ENCODE results near the gene PIMREG.
"Not testable (repeated sequence)": the region's sequence is repeated elsewhere in the genome, so short reads cannot be mapped to it uniquely, and the experiment has no call there.

PIMREG gene

GRCh38 chr17:6478486-6478885, 34.2 kb downstream of the PIMREG start:
- no peak for DNase-seq (ENCODE audit: low read depth)

DNA sequence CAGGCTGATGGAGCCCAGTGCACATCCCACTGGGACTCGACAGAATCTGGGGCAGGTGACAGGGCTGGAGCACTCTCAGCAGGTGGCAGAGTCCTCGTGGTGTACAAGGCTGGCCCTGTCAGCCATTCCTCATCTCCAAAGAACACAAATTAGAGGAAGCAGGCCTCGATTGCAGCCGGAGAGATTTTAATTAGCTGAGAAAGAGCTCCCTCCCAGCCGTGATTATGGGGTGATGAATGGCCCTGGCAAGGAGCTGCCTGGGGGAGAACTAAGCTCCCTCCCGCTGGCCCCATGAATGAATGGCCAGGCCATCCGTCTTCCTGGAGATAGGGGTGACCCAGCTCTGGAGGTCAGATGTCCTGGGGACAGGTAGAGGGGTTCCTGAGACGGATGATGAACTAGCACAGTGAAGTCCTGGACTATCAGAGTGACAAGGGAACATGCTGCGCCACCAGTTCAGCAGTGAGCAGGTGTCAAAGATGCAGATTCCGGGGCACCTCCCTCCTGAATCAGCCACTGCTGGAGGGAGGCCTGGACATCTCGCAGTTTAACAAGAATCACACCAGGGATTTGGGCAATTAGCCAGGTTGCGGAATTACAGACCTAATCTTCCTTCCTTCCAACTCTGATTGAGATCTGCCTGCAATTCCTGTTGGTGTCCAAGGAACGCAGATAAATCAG, 35.5 kb downstream of the PIMREG start:
- no peak for DNase-seq (ENCODE audit: low read depth)

- DNase-seq (ENCODE audit: low read depth), result no peak
These were observed 36.0 kb downstream of the PIMREG start for GRCh38 chr17:6480303-6480675.

- DNase-seq (ENCODE audit: low read depth), result no peak
These were observed 37.8 kb downstream of the PIMREG start for GRCh38 chr17:6482105-6482455.

DNA sequence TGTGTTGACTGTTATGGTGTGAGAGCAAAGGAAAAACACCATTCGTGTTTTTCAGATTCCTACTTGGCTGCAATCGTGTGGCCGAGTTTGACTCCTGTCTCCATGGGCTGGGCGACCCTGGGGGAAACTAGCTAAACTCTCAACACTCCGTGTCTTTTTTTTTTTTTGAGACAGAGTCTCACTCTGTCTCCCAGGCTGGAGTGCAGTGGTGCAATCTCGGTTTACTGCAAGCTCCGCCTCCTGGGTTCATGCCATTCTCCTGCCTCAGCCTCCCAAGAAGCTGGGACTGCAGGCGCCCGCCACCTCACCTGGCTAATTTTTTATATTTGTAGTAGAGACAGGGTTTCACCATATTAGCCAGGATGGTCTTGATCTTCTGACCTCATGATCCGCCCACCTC, 38.5 kb downstream of the PIMREG start:
- DNase-seq (ENCODE audit: low read depth), result not testable (repeated sequence)

DNA sequence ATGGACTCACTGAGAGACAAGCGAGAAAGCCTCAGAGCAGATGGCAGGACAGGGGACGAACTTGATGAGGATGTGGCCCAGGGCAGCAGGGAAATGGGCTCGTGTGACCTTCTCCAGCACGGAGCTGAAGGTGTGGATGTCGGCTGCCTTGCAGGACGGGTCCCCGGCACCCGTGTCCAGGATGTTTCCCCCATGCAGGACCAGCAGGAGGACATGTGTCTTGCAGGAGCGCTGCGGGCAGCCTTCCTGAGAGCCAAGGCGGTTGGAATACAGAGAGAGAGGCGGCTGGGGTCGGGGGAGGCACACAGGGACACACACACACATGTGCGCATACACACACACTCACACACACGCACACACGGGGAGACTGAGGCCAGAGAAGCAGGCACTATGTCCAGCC, 39.3 kb downstream of the PIMREG start:
- DNase-seq (ENCODE audit: low read depth), result no peak

- no peak for DNase-seq (ENCODE audit: low read depth)
These were observed 41.6 kb downstream of the PIMREG start for GRCh38 chr17:6485646-6486412.

DNA sequence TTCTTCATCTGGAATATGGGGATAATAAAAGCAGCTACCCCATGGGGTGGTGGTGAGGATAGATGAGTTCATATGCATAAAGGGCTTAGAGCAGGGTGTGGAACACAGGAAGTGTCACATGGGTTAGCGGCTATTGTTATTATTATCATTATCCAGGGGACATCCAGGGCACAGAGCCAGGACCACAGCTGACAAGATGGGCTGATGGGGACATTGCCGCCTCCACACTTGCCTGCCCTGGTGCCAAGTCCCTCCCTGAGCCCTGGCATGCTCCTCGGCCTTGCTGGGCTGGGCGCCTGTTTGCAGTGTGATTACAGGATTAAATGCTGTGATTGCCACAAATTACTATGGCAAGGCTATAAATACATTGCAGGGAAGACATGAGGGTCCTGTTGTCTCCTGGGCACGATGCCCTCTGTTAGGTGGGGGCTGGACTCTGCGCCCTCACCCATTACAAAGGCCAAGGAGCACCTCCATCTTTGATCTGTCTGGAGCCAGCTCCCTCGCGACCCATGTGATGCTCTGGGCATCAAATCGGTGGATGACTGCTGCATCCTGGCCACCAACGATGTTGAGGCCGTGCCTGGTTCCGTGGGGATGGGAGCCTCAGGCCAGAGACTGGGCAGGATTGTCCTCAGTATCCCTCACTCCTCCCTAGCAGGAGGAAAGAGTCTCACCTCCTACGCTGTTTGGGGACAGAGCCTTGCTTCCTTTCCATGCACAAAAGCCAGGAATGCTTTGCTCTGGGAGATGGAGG, 43.2 kb downstream of the PIMREG start:
- no peak for DNase-seq (ENCODE audit: low read depth)

DNA sequence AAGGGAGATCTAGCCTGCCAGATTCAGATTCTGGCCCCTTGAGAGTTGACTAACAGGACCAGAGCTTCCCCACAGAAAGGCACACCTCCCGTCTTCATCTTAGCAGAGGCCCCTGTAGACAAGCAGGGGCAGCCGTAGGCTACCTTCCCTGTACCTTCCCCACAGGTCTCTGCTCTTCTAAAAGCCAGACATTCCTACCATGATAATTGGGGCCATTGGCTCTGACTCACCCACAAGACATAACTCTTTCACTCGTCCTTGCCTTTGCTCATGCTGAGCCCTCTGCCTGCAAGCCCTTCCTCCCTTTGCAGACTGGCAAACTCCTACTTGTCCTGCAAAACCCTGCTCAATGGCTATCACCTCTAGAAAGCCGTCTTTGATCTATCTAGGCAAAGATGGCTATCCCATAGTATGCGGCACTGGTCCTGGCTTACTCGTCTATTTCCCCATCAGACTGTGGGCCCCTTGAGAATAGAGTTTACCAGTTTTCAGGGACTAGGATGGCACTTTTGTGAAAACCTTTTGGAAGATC, 43.8 kb downstream of the PIMREG start:
- no peak for DNase-seq (ENCODE audit: low read depth)

- no peak for DNase-seq (ENCODE audit: low read depth)
These were observed 44.8 kb downstream of the PIMREG start for GRCh38 chr17:6489016-6489550.

DNA sequence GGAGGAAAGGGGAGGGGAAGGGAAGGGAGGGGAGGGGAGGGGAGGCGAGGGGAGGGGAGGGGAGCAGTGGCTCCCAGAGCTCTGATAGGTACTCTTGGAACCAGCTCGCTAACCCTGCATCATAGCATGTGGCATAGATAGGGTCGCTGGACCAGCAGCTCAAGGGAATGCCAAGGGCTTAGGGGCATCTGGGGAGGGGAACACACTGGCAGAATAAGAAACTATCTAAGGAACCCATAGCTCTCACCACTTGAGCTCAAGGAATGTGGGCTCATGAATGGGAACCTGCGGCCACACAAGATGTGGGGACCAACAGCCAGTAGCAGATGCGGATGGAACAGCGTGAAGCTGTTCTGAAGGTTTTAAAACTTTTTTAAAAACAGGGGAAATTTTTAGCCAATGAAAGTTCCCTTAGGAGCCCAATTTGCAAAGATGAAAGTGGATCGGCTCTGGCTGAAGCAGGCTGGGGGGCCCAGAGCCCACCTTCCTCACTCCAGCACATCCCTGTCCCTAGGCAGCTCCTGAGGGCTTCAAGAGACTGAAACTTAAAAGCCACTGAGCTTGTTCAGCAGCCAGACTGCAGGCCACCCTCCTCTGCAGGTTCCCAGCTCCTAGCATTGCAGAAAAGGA, 46.9 kb downstream of the PIMREG start:
- DNase-seq (ENCODE audit: low read depth), result no peak

DNA sequence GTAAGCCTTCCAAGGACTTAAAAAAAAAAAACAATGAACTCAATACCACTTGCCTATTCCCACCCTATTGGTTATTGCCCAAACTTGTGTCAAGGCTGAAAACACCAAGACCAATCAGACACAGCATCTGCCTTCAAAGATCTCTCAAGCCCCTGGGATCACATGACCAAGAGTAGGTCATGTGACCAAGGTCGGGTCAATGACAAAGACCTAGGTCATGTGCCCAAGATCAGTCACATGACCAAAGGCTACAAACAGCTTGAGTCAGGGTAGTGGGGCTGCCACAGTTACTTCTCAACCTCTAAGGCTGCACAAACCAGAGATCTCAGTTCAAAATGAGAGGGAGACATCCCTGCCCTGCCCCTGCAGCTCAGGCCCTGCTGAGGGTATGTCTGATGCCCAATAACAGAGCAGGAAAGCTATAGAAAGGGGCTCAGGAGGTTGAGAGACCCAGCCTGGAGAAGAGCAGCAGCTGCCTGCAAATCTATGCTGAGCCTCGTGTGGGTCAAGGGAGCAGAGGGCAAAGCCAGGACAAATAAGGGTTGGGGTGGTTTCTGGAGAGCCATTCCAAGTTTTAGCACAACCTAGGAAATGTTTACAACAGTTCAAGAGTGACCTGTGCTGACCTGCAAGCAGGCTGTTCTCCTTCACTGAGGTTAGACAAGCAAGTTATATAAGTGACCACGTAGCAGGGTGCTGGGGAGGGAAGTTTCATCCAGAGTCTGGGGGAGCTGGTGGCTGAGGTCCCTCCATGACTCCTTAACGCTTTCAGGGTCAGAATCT, 48.8 kb downstream of the PIMREG start:
- DNase-seq (ENCODE audit: low read depth), result no peak

GRCh38 chr17:6494239-6494941, 50.1 kb downstream of the PIMREG start:
- DNase-seq (ENCODE audit: low read depth), result no peak

DNA sequence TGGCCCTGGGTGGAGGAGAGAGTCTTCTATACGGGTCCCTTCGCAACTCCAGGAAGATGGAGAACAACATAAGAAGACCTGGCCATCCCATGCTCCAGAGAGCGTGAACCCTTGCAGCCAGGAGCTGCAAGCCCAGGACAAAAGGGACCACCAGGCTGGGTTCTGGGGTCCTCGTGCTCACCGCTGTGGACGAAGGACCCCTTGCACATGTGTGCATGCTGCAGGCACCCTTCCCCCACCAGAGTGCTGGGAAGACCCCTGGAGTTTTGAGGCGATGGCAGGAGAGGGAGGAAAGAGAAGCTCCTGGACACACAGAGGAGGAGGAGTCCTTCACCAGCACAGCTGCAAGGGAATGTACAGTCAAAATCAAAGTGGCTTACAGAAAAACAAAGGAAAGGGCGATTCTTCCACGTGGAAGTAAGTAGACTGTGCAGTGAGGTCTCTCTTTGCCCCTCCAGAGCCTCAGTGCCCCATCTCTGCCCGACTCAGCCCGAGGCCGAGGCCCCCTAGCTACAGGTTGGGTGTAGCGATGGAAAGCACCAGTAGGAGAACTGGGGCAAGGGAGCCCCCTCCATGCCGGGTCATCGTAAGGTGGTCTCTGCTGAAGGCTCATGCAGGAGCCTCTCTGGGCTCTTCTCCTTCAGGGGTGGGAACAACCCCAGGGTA, 51.3 kb downstream of the PIMREG start:
- DNase-seq (ENCODE audit: low read depth), result no peak

DNA sequence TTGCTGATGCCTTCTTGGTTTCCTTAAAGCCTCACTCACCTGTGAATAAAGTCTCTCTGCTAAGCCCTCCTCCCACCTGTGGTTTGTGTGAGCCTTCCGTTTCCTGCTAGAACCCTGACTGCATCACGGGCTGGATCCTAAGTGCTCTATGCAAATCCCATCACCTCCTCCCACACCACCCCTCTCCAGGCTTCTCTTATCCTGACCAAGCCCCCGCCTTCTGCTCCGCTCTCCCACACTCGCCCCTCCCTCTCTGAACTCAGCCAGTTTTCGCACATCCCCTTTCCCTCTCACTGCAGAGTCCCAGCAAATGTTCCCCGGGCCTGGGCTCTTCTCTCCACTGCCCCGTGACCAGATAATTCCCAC, 51.8 kb downstream of the PIMREG start:
- DNase-seq (ENCODE audit: low read depth), result no peak

DNA sequence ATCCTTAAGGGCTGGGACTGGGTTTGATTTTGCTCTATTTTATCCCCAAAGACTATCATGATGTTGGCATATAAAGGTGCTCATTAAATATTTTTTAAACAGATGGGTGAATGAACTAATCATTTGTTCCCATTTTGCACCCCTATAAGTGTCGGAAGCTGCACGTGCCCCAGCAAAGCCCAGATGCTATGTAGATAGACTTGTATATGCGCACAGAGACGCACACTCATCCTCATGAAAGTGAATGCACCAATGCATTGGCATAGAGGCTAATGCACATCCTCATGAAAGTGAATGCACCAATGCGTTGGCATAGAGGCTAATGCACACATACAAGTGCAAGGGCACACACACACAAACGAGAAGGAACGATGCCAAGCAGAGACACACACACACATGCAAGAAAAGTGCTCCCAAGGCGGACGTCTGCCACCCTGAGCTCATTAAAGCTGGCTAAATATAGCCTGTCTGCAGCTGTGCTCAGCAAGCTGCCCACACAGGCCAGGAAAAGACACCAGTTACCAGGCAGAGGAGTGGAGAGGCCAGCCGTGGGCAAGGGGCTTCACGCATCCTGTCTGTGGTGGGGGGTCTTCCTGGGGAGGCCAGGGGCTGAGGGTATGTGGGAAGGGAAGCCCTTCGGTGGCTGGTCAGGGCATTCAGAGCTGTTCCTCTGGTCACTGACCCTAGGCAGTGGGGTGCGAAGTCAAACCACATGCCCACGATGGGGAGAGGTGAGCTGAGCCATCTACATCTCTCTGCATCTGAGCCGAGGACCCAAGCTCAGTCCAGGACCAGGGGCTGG, 52.6 kb downstream of the PIMREG start:
- DNase-seq (ENCODE audit: low read depth), result no peak

DNA sequence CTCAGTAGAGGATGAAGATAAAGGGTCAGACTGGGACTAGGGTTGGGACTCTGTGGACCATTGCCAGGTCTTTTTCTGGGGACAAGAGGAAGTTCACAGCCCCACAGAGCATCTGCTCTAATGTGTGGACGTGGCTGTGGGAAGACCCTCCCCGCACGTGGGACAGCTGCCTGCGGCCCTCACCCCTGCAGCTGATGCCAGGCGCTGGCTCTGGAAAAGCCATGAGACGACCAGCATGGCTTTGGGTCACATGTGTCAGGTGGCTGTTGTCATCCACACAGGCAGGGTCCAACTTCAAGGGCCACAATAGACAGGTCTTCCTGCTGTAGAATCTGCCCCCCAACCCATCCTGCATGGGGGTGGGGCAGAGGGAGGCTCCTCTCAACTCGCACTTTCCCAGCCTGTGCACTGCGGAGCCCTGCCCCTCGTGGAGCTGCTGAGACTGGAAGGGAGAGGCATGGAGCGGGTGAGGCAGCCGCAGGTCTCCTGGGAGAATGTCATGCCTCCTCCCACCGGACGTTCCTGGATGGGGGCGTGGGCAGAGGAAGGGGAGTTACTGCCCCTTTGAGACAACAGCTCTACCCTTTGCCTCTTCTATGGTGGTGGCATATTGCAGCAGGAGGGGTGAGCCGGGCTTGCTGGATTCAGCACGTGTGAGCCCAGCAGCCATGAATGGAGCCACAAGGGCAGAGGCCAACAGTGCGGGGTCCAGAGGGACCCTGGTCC, 53.4 kb downstream of the PIMREG start:
- DNase-seq (ENCODE audit: low read depth), result no peak

- DNase-seq (ENCODE audit: low read depth), result no peak
These were observed 54.1 kb downstream of the PIMREG start for GRCh38 chr17:6498356-6498755.

Measured in GM04503 (cell line).